IPS-11a (cell line): ENCODE data around the gene IDH3G.

Experiments used
- H3K4me3 ChIP-seq: one replicate; pipeline ENCODE4 v1.5.1; 2013; ENCODE audit warnings: low read depth, low read length, control low read depth

IDH3G gene

DNA sequence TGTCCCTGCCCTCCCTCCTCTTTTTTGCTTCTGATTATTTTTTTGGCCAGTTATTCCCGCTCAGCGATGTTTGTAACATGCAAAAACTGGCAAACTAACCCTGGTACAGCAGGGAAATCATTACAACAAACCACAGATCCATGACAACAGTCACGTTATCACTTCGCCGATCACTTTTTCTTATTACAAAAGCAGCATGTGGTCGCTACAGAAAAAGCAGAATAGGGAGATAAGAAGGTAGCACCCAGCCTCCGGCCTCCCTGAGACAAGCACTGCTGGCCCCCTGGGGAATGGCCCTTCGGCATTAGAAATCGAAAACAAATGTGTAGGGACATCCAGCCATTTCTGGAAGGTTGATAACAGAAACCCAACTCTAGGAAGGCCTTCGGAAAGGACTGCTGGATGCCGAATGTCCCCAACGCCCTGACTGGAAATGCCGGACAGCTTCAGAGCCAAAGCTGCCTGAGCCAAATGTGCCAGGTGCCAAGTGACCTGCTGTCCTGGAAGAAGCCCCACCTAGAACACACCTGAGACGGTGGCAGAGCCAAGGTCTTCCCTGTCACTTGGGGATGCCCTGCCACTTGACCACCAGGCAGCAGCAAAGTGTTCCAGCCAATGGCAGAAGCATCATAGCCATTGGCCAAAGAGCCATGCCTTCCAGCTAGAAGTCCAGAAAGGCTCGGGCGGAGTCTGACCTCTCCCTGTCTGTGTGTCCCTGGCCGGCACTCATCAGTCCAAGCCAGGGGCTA, 2.9 kb downstream of the IDH3G start:
- H3K4me3 ChIP-seq = no peak overlapping the region

DNA sequence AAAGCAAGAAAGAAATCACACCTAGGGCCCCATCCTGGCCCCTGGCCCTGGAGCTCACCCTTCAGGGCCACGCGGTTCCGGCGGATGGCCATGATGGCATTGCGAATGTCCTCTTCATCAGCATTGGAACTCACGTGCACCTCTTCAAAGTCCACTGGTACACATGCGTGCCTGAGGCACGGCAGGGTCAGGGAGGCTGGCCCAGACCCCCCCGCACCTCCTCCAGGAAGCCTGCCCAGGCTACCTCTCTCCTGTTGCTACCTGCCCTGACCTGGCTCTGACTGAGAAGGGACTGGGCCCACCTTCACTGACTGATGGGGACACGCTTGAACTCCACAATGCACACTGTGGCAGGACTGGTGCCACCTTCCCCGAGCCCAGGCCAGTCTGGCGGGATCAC, 4.5 kb downstream of the IDH3G start:
- no peak overlapping the region for H3K4me3 ChIP-seq

DNA sequence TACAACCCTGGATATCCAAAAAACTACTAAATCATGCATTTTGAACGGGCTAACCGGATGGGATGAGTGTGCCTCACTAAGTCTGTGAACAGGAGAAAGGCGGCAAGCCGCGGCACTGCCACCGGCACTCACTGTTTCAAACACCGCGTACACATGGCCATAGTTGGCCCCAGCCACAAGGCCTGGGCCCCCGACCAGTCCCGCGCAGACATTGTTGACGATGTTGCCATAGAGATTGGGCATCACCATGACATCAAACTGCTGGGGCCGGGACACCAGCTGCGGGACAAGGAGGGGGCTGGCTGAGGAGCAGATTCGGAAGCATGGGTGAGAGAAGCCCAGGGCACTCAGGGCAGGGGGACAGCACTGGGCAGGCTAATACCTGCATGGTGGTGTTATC, 7.5 kb downstream of the IDH3G start:
- no peak overlapping the region for H3K4me3 ChIP-seq

DNA sequence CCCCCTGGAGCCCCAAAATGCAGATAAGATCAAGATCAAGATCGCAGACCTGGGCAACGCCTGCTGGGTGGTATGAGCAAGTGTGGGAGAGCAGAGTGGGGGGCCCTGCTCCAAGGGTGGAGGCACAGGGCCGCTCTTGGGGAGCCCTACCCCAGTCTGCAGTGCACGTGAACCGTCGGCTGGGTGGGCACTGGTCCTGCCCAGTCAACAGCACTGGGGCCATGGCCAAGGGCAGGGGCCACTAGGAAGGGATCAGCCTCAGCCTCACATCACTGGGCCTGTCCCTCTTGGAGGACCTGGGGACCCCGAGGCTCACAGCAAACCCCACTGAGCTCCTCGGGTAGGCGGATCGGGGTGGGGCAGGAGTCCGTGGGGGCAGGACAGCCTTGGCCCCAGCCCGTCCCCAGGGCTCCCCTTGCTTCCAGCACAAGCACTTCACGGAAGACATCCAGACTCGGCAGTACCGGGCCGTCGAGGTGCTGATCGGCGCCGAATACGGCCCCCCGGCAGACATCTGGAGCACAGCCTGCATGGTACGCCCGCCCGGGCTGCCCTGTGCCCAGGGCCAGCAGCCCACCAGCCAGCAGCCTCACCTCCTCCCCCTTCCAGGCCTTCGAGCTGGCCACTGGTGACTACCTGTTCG, 9.7 kb downstream of the IDH3G start:
- no peak overlapping the region for H3K4me3 ChIP-seq

DNA sequence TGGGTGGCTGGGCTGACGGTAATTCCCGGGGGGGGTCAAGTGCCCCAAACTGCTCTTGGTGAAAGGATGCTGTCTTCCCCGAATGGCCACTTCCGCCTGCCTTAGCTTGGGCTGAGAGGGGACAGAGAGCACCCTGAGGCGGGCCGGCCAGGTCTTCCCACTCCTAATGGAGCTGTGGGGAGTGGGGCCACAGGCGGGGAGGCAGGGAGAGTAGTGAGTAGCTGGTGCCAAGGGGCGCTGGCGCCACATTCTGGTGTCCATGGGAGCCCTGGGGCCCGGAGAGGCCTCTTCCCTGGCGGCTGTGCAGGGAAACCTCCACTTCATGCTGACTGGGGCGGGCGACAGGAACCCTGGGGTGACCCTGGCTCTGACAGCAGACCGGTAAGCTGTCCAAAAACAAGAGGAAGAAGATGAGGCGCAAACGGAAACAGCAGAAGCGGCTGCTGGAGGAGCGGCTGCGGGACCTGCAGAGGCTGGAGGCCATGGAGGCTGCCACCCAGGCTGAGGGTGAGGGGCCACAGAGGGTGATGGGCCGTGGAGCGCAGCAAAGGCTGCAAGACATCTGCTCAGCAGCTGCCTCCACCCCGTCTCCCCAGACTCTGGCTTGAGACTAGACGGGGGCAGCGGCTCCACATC, 10.7 kb downstream of the IDH3G start:
- no peak overlapping the region for H3K4me3 ChIP-seq

DNA sequence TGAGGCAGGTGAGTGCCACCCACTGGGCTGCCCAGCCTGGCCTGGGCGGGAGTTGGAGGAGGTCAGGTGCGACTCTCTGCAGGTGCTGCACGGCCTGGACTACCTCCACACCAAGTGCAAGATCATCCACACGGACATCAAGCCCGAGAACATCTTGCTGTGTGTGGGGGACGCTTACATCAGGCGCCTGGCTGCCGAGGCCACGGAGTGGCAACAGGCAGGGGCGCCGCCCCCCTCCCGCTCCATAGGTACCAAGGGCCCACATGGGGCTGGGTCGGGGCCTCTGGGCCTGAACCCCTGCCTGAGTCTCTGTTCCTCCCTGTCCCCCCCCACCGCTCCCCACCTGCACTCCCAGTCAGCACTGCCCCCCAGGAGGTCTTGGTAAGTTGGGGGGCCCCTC, 11.3 kb downstream of the IDH3G start:
- no peak overlapping the region for H3K4me3 ChIP-seq

DNA sequence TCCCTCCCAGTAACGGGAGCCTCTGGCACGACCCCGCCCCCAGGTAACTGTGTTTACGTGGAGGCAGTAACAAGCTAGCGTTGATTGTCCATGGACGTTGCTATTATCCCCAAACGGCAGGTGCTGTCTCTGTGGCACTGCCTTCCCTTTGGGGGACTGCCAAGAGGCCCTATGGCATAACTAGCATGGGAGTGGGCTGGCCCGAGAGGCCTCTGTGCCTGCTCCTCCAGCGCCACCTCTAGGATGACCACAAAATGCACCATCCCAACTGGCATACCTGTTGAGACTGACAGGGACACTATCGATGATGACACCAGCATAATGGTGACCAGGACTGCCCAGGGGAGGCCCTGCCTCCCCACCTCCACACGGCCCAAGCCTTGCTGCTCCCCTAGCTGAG, 11.9 kb downstream of the IDH3G start:
- no peak overlapping the region for H3K4me3 ChIP-seq

DNA sequence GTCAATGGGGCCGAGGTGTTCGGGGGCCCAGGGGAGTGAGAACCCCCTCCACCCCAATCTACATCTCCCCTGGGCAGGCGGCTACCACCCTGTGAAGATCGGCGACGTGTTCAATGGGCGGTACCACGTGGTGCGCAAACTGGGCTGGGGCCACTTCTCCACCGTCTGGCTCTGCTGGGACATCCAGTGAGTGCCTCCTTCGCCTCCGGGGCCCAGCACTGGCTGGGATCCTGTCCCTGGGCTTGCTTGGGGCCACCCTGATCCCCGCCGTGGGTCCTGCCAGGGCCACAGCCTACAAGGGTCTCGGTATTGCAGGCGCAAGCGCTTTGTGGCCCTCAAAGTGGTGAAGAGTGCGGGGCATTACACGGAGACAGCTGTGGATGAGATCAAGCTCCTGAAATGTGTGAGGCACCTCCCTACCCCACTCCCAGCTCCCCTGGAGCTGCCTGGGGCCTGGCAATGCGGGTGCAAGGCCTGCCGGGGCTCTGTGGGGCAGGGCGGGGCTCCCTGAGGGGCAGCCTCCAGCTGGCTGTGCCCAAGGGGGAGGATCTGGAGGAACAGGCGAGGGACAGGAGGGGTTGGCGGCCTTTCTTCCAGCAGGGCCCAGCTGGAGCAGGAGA, 12.6 kb downstream of the IDH3G start:
- no peak overlapping the region for H3K4me3 ChIP-seq

DNA sequence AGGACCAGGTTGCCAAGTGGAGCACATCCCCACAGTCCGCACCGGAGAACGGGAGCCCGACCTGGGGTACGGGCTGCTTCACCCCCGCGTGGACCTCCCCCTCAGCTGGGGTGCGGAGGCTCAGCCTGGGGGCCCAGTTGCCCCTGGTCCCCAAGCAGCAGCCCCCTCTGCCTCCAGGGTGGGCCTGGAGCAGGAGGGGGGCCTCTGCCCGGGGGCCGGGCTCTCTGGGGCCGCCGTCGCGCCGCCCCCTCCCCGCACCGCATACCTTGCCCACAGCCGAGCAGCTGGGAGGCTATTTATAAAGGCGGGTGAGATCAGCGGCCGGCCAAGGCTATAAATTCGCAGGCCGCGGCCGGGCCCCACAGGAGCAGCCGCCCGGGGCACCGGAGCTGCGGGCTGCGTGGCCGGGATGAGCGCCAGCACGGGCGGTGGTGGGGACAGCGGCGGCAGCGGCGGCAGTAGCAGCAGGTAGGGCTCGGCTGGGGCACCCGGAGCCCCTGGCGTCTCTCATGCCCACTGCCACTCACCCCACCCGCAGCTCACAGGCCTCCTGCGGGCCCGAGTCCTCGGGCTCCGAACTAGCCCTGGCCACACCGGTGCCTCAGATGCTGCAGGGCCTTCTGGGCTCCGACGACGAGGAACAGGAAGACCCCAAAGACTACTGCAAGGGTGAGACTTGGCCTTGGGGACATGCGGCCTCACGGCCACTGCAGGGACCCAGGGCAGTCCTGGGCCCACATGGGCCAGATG, 13.3 kb downstream of the IDH3G start, which contains the start of gene SRPK3:
SRPK3 (plus strand) TSS at position 364 of the 750 bp plus-strand sequence; CDS start at position 410, 46 bp downstream.
- H3K4me3 ChIP-seq = no peak within 1 kb of the TSS

DNA sequence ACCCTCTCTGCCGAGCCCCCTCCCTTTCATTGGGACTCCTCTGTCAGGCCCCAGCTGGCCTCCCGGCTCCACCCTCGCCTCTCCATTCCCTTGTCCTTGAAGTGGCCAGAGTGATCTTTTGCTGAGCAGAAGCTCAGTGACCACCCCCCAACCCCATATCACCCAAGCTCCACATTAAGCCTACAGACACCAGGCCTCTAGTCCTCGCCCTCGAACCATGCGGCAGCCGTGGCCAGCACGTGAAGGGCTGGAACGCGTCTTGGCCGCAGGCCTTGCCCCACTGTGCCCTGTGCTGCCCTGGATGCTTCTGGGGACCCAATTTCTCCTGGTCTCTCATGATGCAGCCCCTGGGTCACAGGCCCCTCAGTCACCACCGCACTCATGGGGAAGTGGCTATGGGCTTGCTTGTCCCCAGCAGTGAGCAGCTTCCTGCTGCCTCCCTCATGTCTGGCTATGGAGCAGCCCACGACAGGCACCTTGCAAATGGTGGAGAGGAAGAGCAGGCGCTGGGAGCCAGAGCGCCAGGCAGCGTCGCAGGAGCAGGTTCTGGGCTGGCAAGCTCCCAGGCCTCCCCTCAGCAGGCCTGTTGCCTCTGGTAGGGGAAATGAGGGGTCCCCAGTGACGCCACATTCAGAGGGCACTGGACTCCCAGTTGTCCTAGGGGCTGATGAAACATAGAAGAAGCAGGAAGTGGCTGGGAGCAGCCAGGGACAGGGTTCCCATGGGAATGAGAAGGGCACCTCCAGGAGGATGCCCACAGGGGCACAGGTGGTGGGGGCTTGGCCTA, 14.1 kb downstream of the IDH3G start:
- H3K4me3 ChIP-seq = no peak overlapping the region

DNA sequence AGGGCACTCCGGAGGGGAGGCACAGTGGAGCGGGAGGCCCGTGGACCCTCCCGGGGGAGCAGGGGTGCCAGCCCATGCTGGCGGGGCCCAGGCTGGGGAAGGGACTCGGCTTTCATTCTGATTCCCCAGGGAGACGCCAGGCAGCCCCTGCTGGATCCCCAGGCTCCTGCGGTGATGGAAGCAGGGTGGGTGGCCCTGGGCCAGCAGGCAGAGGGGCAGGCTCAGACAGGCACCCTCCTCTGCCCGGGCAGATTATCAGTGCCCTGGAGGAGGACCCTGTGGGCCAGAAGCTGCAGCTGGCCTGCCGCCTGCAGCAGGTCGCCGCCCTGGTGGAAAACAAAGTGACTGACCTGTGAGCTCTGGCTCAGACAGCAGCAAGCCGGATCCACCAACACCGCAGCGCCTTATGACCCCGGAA, 15.5 kb downstream of the IDH3G start:
- H3K4me3 ChIP-seq = no peak overlapping the region

DNA sequence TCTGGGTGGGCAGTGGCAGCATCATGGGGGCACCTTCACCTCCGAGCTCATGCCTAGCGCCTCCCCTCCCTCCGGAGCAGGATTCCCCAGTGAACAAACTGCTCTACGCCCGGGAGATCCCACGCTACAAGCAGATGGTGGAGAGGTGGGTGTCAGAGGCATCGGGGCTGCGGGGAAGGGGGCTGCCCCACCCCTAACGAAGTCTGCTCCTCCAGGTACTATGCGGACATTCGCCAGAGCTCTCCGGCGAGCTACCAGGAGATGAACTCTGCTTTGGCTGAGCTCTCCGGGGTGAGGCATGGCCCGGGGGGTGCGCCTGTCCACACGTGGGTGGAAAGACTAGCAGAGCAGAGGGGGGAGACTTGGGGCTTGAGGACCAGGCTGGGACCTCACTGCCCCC, 16.0 kb downstream of the IDH3G start:
- H3K4me3 ChIP-seq = no peak overlapping the region

DNA sequence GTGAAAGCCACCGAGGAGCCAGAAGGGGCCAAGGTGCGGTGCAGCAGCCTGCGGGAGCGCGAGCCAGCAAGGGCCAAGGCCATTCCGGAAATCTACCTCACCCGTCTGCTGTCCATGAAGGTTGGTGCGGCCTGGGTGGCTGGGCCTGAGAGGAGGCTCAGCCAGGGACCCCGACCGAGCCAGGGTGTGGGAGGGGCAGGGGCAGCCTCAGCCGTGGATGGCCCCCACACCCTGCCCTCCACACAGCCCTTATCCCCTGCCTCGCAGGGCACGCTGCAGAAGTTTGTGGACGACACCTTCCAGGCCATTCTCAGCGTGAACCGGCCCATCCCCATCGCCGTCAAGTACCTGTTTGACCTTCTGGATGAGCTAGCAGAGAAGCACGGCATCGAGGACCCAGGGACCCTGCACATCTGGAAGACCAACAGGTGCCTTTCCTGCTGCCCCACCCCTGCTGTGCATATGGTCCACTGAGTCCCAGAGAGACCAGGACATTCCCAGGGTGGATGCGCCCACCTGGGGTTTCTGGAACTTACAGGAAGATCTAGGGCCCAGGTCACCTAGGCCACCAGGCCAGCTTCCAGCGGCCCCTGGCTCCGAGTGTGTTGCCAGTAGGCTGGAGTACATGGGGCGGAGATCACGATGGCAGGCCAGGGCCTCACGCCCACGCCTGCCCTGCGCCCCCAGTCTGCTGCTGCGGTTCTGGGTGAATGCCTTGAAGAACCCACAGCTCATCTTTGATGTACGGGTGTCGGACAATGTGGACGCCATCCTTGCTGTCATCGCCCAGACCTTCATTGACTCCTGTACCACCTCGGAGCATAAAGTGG, 16.7 kb downstream of the IDH3G start:
- no peak overlapping the region for H3K4me3 ChIP-seq

DNA sequence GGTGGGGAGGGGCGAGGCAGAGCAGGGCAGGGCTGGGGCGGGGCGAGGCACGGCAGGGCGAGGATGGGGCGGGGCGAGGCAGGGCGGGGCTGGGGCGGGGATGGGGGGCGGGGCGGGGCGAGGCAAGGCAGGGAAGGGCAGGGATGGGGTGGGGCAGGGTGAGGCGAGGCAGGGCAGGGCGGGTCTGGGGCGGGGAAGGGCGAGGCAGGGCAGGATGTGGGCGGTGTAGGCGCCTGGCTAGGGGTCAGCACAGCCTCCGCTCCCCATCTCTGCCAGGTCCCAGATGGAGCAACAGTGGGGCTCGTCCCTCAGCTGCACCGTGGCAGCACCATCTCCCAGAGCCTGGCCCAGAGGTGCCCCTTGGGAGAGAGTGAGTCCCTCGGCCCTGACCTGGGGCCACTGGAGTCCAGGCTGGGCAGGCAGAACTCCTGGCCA, 17.5 kb downstream of the IDH3G start:
- H3K4me3 ChIP-seq = no peak overlapping the region

DNA sequence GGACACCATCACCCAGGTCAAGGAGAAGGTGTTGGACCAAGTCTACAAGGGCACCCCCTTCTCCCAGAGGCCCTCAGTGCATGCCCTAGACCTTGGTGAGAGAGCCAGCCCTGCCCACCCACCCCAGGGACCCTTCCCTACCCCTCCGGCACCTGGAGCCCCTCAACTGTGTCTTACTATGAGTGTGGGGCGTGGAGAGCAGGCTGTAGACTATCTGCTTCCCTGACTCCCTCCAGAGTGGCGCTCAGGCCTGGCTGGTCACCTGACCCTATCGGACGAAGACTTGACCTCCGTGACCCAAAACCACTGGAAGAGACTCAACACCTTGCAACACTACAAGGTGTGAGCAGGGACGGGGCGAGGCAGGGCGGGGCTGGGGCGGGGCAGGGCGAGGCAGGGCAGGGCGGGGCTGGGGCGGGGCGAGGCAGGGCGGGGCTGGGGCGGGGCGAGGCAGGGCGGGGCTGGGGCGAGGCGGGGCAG, 18.0 kb downstream of the IDH3G start:
- no peak overlapping the region for H3K4me3 ChIP-seq

DNA sequence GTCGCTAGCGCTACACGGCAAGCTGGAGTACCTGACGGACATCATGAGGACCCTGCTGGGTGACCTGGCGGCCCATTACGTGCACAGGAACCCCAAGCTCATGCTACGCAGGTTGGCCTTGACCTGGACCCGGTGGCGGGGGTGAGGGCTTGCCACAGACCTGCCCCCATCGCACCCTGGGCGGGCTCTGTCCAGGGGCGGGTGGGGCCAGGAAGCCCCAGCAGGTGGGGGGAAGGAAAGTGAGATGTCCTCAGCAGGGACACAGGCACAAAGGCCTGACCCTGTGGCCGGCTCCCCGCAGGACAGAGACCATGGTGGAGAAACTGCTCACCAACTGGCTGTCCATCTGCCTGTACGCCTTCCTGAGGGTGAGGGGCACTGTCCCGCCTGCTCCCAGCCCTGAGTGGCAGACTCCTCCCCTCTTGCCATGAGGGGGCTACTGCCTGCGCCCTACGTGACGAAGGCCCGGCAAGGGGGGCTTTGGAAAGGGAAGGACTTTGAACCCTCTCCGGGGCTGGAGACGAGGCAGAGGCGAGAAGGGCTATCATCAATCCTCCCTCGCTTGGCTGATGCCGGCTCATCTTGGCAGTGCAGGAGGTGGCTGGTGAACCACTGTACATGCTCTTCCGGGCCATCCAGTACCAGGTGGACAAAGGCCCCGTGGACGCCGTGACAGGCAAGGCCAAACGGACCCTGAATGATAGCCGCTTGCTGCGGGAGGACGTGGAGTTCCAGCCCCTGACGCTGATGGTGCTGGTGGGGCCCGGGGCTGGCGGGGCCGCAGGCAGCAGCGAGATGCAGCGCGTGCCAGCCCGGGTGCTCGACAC, 18.7 kb downstream of the IDH3G start:
- H3K4me3 ChIP-seq = no peak overlapping the region

DNA sequence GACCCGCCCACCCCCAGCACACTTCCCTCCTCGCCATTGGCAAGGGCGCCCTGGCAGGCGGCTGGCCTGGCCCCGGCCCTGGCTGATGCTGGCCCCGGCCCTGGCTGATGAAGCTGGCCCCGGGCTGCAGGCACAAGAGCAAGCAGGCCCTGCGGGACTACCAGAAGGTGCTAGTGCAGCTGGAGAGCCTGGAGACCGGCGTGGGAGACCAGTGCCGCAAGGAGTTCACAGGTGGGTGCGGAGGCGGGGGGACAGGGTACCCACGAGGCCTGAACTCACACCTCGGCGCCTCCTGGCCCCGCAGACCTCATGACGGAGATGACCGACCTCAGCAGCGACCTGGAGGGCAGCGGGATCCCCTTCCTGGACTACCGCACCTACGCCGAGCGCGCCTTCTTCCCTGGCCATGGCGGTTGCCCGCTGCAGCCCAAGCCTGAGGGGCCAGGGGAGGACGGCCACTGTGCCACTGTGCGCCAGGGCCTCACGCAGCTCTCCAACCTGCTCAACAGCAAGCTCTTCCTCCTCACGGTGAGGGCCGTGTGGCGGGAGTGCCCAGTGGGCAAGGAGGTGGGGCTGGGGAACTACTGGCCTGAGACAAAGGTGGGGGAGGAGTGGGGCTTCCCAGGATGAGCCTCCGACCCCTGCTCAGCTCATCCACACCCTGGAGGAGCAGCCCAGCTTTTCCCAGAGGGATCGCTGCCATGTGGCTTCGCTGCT, 19.4 kb downstream of the IDH3G start:
- no peak overlapping the region for H3K4me3 ChIP-seq
